Esophagus (tissue), 2 donors: ENCODE results near the gene PPP1R18. TPM values are rescaled to one million over a fixed set of nuclear protein-coding genes. Genes with fewer than 3 reads are reported as not detected.

Experiments
- H3K27ac ChIP-seq, 2 donors: one replicate each; pipeline ENCODE4 v1.5.1; 2013; ENCODE audit warnings: low read depth in 2 of 2, mild to moderate bottlenecking in 2 of 2, inconsistent platforms in 1 of 2, low read length in 1 of 2, moderate library complexity in 1 of 2
- H3K27me3 ChIP-seq, 2 donors: one replicate each; pipeline ENCODE4 v1.6.1; 2013; ENCODE audit warnings: low read length in 2 of 2, control low read depth in 1 of 2, mild to moderate bottlenecking in 1 of 2; ENCODE audit not compliant: insufficient read depth in 2 of 2, control insufficient read depth in 1 of 2
- H3K36me3 ChIP-seq, 2 donors: one replicate each; pipeline ENCODE4 v1.6.1; 2013; ENCODE audit warnings: low read length in 1 of 2; ENCODE audit not compliant: control insufficient read depth in 2 of 2, insufficient read depth in 2 of 2
- H3K4me1 ChIP-seq, 2 donors: one replicate each; pipeline ENCODE4 v1.6.1; 2013; ENCODE audit warnings: low read length in 1 of 2; ENCODE audit not compliant: control insufficient read depth in 2 of 2, insufficient read depth in 2 of 2
- H3K4me3 ChIP-seq, 2 donors: one replicate each; pipeline ENCODE4 v1.5.1; 2013; ENCODE audit warnings: low read length in 2 of 2, mild to moderate bottlenecking in 2 of 2, low read depth in 1 of 2, moderate library complexity in 1 of 2
- H3K9me3 ChIP-seq, 2 donors: one replicate each; pipeline ENCODE4 v1.6.1; 2013; ENCODE audit warnings: mild to moderate bottlenecking in 2 of 2, low read depth in 1 of 2, low read length in 1 of 2, moderate library complexity in 1 of 2; ENCODE audit not compliant: control insufficient read depth in 2 of 2, insufficient read depth in 1 of 2
- WGBS, 2 donors: extraction: QIAGEN DNeasy Blood & Tissue Kit; methylation state at CpG; one replicate each; pipeline ENCODE4 v1.1.7; 2013; 5-methylcytosine and 5-hydroxymethylcytosine counted together
- polyA plus RNA-seq, 2 donors: library from polyadenylated mRNA; stranded (reverse); fragments of 200-250 nt; gene quantifications; one replicate each; pipeline ENCODE4 v1.2.3, GENCODE V29; 2013
- donor health status: healthy with polysubstance abuse.
- donor health status: Bipolar disorder and iron deficiency.

PPP1R18 gene
- polyA plus RNA-seq, 2 donors, result 22.1 to 22.4 TPM

DNA sequence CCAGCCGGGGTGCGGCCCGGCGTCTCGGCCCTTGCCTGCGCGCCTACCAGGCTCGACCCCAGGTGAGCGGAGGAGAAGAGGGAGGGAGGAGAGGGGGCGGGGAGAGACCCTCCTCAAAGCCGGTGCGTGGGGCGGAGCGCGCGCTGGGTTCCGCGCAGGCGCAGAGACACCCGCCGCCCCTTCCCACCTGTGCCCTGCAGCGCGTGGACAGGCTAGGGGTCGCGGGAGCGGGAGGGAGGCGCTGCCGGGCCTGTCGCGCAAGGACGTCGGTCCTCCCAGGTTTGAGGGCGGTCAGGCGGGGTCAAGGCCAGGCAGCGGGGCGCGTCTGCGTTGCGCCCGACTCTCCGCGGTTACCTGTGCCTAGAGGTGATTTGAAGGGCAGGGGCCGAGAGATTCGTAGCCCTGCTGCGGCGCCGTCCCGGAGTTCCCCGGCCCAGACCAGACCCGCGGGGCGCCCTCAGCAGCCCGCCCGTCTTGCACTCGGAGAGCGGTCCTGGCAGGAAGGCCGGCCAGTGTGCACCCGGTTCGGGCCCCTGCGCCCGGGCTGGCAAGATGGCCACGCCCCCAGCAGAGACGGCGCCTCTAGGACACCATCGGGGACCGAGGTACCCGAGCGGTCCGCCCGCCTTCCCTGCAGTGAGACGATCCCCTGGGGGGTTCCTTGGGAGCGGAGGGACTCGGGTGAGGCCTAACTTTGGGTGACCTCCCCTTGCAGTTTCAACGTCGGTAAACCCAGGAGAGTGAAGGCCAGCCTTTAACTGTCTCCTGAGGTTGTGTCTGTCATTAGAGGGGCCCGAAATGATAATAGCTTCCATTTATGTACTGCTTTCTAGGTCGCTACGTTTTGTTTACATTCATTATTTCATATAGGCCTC lies 39.0 kb downstream of the PPP1R18 start:
- Histone ChIP-seq H3K27ac (peak overlapping the region; percentile 90 to 94), H3K27me3 (no peaks in the 10 kb centered on the region), H3K9me3 (no peaks in the 10 kb centered on the region), H3K4me3 (peak overlapping the region; percentile 68 to 92), H3K4me1 (peaks cover 2 to 5% of the 10 kb centered on the region in 2 donors), H3K36me3 (peaks cover 0 to 21% of the 10 kb centered on the region in 2 donors)
- WGBS, 2 donors, result 0% methylated on average over 69 to 78 of the region's 78 CpGs

DNA sequence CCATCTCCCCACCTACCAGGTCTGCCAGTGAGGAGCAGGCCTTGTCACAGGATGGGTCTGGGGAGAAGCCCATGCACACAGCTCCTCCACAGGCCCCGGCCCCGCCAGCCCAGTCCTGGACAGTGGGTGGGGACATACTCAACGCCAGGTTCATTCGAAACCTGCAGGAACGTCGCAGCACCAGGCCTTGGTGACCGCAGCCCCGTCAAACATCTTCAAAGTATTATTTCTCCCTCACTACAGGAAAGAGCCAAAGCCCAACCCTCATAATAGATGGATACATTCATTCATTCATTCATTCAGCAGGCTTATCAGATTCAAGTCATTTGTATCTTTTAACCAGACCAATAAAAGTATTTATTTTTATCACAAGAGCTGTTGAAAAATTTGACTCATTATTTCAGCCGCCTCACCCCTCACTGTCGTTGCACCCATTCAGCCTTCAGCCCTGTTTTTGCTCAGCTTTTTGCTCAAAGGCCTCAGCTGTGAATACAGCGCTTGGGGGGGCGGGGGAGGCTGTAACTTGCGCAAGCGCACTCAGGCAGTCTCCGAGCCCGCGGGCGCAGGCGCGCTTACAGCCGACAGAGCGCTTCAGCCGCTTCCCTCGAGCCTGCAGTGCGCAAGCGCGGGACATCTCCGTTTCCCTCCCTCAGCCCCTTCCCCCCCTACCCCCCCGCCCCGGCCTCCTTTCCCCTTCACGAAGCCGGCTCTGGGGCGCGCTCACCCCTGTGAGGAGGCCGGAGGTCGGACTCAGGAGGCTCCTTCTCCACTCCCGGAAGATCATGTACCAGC lies 39.8 kb downstream of the PPP1R18 start, which contains the start of gene C6orf136:
Gene C6orf136 (plus strand): TSS at position 684 of the 792 bp plus-strand sequence. CDS start 99 bp downstream, at position 783.
- H3K36me3 ChIP-seq, result peaks cover 3 to 18% of the 10 kb centered on the region in 2 donors
- no peaks in the 10 kb centered on the region for H3K9me3 ChIP-seq
- peak within 1 kb of the TSS; percentile 68 to 92 for H3K4me3 ChIP-seq
- H3K4me1 ChIP-seq, result peaks cover 2 to 5% of the 10 kb centered on the region in 2 donors
- 10 to 11% methylated on average over 32 to 37 of the region's 37 CpGs for WGBS, 2 donors
- peak within 1 kb of the TSS; percentile 90 to 94 for H3K27ac ChIP-seq
- no peaks in the 10 kb centered on the region for H3K27me3 ChIP-seq

DNA sequence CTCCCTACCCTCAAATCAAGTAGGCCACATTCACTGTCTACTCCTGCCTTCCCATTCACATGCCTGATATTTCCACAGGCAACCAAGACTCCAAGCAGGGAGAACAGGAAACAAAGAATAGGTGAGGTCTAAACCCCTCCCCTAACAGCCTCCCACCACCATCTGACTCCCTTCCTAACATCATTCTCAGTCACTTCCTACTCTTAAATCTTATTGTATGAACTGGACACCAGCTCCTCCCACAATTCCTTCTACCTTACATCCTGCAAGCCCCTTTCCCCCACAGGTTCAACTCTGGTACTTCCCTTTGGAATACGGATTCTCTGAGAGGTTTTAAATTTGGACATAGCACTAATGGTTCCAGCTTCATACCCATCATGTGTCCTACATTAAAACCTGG lies 40.5 kb downstream of the PPP1R18 start:
- H3K27me3 ChIP-seq, result no peaks in the 10 kb centered on the region
- H3K27ac ChIP-seq, result no peak overlapping the region
- H3K9me3 ChIP-seq, result no peaks in the 10 kb centered on the region
- WGBS, 2 donors, result 52 to 74% methylated on average over 1 of the region's 1 CpG
- peaks cover 2 to 5% of the 10 kb centered on the region in 2 donors for H3K4me1 ChIP-seq
- no peak overlapping the region for H3K4me3 ChIP-seq
- H3K36me3 ChIP-seq, result peaks cover 3 to 17% of the 10 kb centered on the region in 2 donors

DNA sequence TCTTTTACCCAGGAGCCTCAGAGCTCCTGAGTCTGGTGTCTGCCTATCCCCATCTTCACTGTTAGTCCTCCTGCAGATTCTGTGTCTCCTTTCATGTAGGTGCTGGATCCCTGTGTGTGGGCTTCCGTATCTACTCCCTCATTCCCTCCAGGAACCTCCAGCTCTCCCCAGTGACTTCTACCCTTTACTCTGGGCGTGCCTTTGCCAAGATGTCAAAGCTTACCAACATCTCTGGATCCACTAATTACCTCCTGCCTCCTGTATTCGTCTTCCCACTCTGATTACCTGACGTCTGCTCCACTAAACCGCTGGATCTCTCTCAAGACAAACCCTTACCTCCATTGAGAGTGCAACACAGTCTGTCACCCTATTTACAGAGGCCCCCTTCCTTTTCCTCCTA lies 41.7 kb downstream of the PPP1R18 start:
- no peak overlapping the region for H3K4me3 ChIP-seq
- H3K9me3 ChIP-seq, result no peaks in the 10 kb centered on the region
- H3K27ac ChIP-seq, result no peak overlapping the region
- H3K36me3 ChIP-seq, result peaks cover 3 to 20% of the 10 kb centered on the region in 2 donors
- 73 to 75% methylated on average over 5 of the region's 5 CpGs for WGBS, 2 donors
- no peaks in the 10 kb centered on the region for H3K27me3 ChIP-seq
- peaks cover 2 to 5% of the 10 kb centered on the region in 2 donors for H3K4me1 ChIP-seq

DNA sequence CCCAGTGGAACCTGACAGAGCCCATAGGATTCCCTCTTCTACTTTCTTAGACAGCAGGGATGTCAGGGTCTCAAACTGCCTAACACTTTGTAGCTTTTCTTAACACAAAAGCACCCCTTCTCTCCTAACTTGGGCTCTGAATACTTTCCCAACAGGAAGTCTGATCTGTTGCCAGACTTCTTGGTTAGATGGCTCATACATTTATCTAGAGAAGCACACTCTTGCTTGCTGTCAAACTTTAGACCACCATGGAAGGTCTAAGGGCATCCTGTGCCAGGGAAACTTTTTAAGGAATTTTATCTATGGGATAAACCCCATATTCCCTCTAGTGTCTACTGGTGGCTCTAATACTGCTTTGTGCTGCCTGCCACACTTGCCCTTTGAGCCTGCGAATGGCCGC lies 42.8 kb downstream of the PPP1R18 start:
- H3K36me3 ChIP-seq, result peaks cover 3 to 20% of the 10 kb centered on the region in 2 donors
- WGBS, 2 donors, result 94 to 100% methylated on average over 2 of the region's 2 CpGs
- no peaks in the 10 kb centered on the region for H3K27me3 ChIP-seq

DNA sequence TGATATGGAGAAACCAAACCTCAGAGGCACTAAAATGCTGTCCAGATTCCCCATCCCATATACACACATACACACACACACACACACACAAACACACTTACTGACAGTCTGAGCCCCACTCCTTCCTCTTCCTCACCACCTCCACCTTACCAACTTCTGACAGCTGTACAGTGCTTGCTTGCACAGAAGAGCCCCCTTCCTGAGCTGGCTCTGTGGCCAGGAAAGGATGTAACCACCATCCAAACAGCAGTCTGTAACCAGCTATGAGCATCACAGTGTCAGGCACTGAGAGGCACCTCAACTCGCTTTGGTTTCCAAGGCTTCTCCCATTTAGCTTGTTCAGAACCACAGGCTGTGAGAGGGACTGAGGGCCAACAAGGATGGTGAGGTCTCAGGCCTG lies 45.4 kb downstream of the PPP1R18 start:
- no peaks in the 10 kb centered on the region for H3K27me3 ChIP-seq
- H3K4me3 ChIP-seq, result no peak overlapping the region
- no peak overlapping the region for H3K27ac ChIP-seq
- WGBS, 2 donors, result 78 to 85% methylated on average over 1 of the region's 1 CpG
- peaks cover 3 to 20% of the 10 kb centered on the region in 2 donors for H3K36me3 ChIP-seq
- H3K9me3 ChIP-seq, result no peaks in the 10 kb centered on the region
- H3K4me1 ChIP-seq, result no peaks in the 10 kb centered on the region

More for the DNA sequence above, 42.8 kb downstream of the PPP1R18 start:
- no peak overlapping the region for H3K27ac ChIP-seq
- H3K4me3 ChIP-seq, result no peak overlapping the region
- H3K9me3 ChIP-seq, result no peaks in the 10 kb centered on the region
- peaks cover 2 to 5% of the 10 kb centered on the region in 2 donors for H3K4me1 ChIP-seq

DNA sequence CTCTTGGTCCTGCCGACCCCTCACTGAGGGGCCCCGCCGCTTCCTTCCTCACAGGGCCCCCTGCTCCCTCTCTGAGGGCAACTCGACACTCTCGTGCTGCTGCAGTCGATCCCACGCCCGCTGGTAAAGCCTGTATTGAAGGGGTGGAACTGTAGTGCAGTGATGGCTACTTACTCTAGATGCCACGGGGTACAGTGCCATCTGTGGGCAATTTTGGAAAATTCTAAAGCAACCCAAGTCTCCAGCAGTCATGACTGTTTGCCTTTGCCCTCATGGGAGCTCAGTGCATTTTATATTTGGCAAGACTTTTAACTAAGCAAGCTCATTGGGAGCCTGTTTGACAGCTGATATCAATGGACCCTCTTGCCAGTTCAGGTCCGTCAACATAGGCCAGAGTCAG lies 46.0 kb downstream of the PPP1R18 start:
- no peaks in the 10 kb centered on the region for H3K9me3 ChIP-seq
- no peaks in the 10 kb centered on the region for H3K4me1 ChIP-seq
- peaks cover 3 to 16% of the 10 kb centered on the region in 2 donors for H3K36me3 ChIP-seq
- WGBS, 2 donors, result 76 to 82% methylated on average over 10 of the region's 10 CpGs
- no peaks in the 10 kb centered on the region for H3K27me3 ChIP-seq
- H3K4me3 ChIP-seq, result no peak overlapping the region
- H3K27ac ChIP-seq, result no peak overlapping the region

DNA sequence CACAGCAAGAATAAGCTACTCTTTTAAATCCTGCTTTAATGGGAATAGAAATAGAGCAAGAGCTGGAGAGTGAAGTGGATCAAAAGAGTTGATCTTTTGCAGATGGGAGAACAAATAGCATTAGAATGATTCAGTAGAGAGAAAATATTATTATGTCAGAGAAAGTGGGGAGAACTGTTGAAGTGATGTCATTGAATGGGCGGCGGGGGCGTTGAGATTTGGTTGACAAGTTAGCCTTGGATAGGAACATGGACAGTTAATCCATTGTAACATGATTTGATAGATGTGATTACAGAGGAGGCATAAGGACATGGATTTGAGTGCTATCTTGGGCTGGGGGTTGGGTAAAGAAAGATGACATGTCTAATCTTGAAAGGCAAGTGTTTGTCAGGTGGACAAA lies 50.6 kb downstream of the PPP1R18 start:
- Histone ChIP-seq H3K4me1 (no peaks in the 10 kb centered on the region), H3K27ac (no peak overlapping the region), H3K4me3 (no peak overlapping the region), H3K27me3 (no peaks in the 10 kb centered on the region), H3K9me3 (no peaks in the 10 kb centered on the region), H3K36me3 (peaks cover 0 to 14% of the 10 kb centered on the region in 2 donors)
- WGBS, 2 donors, result 95 to 96% methylated on average over 3 of the region's 3 CpGs

DNA sequence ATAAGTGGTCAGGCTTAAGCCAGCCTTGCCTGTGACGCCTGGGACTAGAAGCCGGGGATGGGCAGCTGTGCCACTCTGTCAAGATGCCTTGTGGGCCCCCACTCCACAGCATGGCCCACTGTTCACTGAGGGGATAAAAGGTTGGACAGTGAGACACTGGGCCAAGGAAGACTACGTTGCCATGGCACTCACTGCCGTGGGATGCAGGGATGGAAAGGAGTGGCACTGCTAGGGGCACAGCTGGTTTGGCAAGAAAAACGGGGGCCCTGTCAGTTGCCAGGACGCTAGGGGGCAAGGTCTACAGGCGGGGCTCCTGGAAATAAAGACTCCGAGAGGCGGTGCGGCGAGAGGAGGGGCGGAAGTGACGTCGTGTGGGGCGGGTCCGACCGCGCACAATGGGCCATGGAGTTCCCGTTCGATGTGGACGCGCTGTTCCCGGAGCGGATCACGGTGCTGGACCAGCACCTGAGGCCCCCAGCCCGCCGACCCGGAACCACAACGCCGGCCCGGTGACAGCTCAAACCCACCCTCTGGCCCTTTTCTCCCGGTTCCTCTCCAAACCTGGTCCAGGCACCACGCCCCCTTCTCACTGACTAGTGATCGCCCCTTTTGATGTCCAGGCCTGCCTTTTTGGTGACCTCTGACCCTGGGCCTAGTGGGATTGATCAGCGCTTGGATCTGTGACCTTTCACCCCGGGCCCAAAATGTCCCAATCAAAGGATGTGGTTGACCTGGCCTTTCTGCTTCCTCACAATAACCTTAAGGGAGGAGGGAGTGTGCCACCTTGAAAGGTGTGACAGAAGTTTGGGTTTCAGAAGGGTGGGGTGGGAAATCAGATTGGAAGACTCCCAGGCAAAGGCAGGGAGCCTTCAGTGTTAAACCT lies 59.7 kb downstream of the PPP1R18 start, which contains the start of gene ATAT1:
Gene ATAT1 (plus strand): TSS at position 391 of the 883 bp plus-strand sequence.
- 2 to 3% methylated on average over 34 to 36 of the region's 36 CpGs for WGBS, 2 donors
- Histone ChIP-seq H3K27ac (peak within 1 kb of the TSS; percentile 93 to 98), H3K4me3 (peak within 1 kb of the TSS; percentile 68 to 70), H3K36me3 (peaks cover 8 to 35% of the 10 kb centered on the region in 2 donors), H3K4me1 (peaks cover 0 to 3% of the 10 kb centered on the region in 2 donors), H3K9me3 (no peaks in the 10 kb centered on the region), H3K27me3 (no peaks in the 10 kb centered on the region)
